Fibroblast of pulmonary artery (primary cell): Measurements from ENCODE around the gene FBXO22.
"Not testable (repeated sequence)": the region's sequence is repeated elsewhere in the genome, so short reads cannot be mapped to it uniquely, and the experiment has no call there.

Experiments used
- DNase-seq: peaks from one replicate; pipeline ENCODE4 v3.0.0-alpha.2; 2010; ENCODE audit warnings: low read depth
- H3K4me3 ChIP-seq: replicated peaks from 2 replicates; pipeline ENCODE4 v1.5.1; 2011; ENCODE audit warnings: low read depth, mild to moderate bottlenecking, control low read depth, low read length, moderate library complexity
- CTCF ChIP-seq: IDR thresholded peaks from 2 replicates; pipeline ENCODE4 v1.5.1; 2011; ENCODE audit warnings: mild to moderate bottlenecking, control low read depth, low read length, inconsistent platforms; ENCODE audit errors: missing control alignments

Gene FBXO22

GRCh38 chr15:75867449-75867848, 36.2 kb upstream of the FBXO22 start:
- no peak overlapping the region for H3K4me3 ChIP-seq
- DNase-seq, result no peak
- no peak for TF ChIP-seq CTCF

- no peak overlapping the region for H3K4me3 ChIP-seq
- DNase-seq, result no peak
- no peak for TF ChIP-seq CTCF
Observed at GRCh38 chr15:75868019-75868418, 35.7 kb upstream of the FBXO22 start.

DNA sequence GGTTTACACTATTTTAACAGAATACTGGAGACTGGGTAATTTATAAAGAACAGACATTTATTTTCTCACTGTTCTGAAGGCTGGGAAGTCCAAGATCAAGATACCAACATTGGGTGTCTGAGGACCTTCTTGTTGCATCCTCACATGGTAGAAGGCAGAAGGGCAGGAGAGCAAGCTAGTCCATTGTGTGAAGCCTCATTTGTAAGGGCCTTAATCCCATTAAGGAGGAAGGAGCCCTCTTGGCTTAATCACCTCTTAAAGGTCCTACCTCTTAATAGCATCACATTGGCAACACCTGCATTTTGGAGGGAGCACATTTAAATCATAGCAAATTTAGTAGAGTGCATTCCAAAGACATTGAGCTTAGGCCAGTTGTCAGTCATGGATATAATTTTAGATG, 34.2 kb upstream of the FBXO22 start:
- DNase-seq, result no peak
- TF ChIP-seq CTCF, result no peak

DNA sequence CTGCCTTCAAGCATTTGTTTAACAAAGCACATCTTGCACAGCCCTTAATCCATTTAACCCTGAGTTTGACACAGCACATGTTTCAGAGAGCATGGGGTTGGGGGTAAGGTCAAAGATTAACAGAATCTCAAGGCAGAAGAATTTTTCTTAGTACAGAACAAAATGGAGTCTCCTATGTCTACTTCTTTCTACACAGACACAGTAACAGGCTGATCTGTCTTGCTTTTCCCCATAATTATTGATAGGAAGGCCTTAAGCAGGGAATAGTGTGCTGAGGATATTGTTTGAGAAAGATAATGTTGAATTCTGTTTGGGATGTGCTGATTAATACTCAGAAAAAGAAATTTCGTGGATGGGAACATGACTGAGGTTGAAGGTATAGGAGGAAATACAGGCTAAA, 32.1 kb upstream of the FBXO22 start:
- not testable (repeated sequence) for DNase-seq, H3K4me3 ChIP-seq

More for the DNA sequence above, 34.2 kb upstream of the FBXO22 start:
- no peak overlapping the region for H3K4me3 ChIP-seq

- TF ChIP-seq CTCF, result no peak
- no peak overlapping the region for H3K4me3 ChIP-seq
- DNase-seq, result no peak
Observed at GRCh38 chr15:75872403-75872990, 31.2 kb upstream of the FBXO22 start.

GRCh38 chr15:75884041-75884440, 19.6 kb upstream of the FBXO22 start:
- no peak overlapping the region for H3K4me3 ChIP-seq
- peak; percentile 53 for DNase-seq
- TF ChIP-seq CTCF, result no peak

DNA sequence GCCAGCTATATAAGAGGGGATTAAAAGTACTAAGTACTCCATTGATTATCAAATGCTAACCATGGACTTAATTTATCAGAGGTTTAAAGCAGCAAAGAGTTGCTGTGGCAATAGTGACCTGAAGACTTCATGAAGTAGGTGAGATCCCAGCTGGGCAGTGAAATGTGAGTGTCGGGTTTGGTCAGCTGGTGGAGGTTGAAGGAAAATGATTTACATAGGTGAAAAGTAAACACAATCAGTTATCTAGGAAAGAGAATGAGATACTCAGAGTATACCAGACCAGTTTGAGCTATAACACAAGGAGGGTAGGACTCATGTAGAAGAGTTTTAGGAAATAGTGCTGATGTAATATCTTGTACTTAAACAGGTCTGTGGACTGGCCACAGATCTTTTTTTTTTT, 16.5 kb upstream of the FBXO22 start:
- no peak for DNase-seq
- no peak overlapping the region for H3K4me3 ChIP-seq
- TF ChIP-seq CTCF, result no peak
